ENCODE results near the gene GPAT3.

DNA sequence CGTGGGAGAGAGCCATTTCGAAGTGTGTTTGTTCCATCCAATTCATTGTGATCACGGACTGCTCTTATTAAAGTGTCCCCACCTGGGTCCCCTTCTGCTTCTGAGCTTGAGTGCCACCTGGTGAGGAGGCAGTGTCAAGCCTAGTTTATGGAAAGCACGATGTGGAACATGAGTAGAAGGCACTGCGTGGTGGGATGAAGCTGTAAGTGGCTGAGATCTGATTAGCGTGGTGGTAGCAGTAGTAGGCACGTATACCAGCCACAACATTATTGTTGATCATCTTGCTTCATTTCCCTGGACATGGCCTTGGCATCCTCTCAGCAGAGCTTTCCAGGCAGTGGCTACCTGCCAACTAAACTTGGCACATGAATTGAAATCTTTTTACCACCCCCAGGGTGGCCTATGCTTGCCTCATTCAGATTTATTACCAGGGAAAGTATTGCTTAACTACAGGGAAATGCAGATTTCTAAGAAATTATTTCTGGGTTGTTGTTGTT is 46.4 kb downstream of the GPAT3 start:
- TF ChIP-seq POLR2A (IDR thresholded peaks at IDR 0.05): no peak
- TF ChIP-seq, protein P1, sequence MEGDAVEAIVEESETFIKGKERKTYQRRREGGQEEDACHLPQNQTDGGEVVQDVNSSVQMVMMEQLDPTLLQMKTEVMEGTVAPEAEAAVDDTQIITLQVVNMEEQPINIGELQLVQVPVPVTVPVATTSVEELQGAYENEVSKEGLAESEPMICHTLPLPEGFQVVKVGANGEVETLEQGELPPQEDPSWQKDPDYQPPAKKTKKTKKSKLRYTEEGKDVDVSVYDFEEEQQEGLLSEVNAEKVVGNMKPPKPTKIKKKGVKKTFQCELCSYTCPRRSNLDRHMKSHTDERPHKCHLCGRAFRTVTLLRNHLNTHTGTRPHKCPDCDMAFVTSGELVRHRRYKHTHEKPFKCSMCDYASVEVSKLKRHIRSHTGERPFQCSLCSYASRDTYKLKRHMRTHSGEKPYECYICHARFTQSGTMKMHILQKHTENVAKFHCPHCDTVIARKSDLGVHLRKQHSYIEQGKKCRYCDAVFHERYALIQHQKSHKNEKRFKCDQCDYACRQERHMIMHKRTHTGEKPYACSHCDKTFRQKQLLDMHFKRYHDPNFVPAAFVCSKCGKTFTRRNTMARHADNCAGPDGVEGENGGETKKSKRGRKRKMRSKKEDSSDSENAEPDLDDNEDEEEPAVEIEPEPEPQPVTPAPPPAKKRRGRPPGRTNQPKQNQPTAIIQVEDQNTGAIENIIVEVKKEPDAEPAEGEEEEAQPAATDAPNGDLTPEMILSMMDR (IDR thresholded peaks at IDR 0.05): no peak

All from testis (tissue), 2 donors.